Astrocyte (in vitro differentiated cells and primary cell): ENCODE data around the gene HOMER3. TPM values are rescaled to one million over a fixed set of nuclear protein-coding genes. Genes with fewer than 3 reads are reported as not detected.

Source experiments
- DNase-seq: peaks from one replicate; pipeline ENCODE4 v3.0.0-alpha.2; 2010; ENCODE audit warnings: low read depth
- FAIRE-seq: peaks from 2 replicates; lab custom pipeline; 2011; peaks lifted over from hg19 to GRCh38; lab: Jason Lieb, UNC
- H2AFZ ChIP-seq: 2 replicates; pipeline ENCODE4 v1.6.0; 2012; ENCODE audit warnings: low read depth, low read length, inconsistent platforms
- H3K27ac ChIP-seq: 2 replicates; pipeline ENCODE4 v1.5.1; 2011; ENCODE audit warnings: low read depth, low read length, inconsistent platforms
- H3K27me3 ChIP-seq: 2 replicates; pipeline ENCODE4 v1.6.0; 2011; ENCODE audit warnings: low read length, inconsistent platforms; ENCODE audit not compliant: insufficient read depth
- H3K36me3 ChIP-seq: 2 replicates; pipeline ENCODE4 v1.5.1; 2011; ENCODE audit warnings: low read length, inconsistent platforms; ENCODE audit not compliant: insufficient read depth
- H3K4me1 ChIP-seq: 2 replicates; pipeline ENCODE4 v1.5.1; 2011; ENCODE audit warnings: low read length, inconsistent platforms; ENCODE audit not compliant: insufficient read depth
- H3K4me2 ChIP-seq: 2 replicates; pipeline ENCODE4 v1.6.0; 2012; ENCODE audit warnings: low read length, inconsistent platforms
- H3K4me3 ChIP-seq: 2 replicates; pipeline ENCODE4 v1.5.1; 2011; ENCODE audit warnings: low read depth, mild to moderate bottlenecking, low read length, inconsistent platforms; ENCODE audit not compliant: insufficient read depth
- H3K79me2 ChIP-seq: 2 replicates; pipeline ENCODE4 v1.6.0; 2012; ENCODE audit warnings: mild to moderate bottlenecking, low read length, inconsistent platforms; ENCODE audit not compliant: insufficient read depth
- H3K9ac ChIP-seq: 2 replicates; pipeline ENCODE4 v1.6.0; 2012; ENCODE audit warnings: mild to moderate bottlenecking, low read length, inconsistent platforms
- H3K9me3 ChIP-seq: 2 replicates; pipeline ENCODE4 v1.5.1; 2012; ENCODE audit warnings: low read depth, mild to moderate bottlenecking, low read length, inconsistent platforms; ENCODE audit not compliant: insufficient read depth
- H4K20me1 ChIP-seq: 2 replicates; pipeline ENCODE4 v1.6.0; 2012; ENCODE audit warnings: low read length, inconsistent platforms; ENCODE audit not compliant: insufficient read depth
- H3K27ac Mint-ChIP-seq: one replicate; pipeline ENCODE4 v1.8.0; 2021; ENCODE audit warnings: mild to moderate bottlenecking, mixed read lengths; ENCODE audit not compliant: unreplicated experiment
- H3K27me3 Mint-ChIP-seq: one replicate; pipeline ENCODE4 v1.8.0; 2021; ENCODE audit warnings: low read depth, mixed read lengths; ENCODE audit not compliant: unreplicated experiment
- H3K36me3 Mint-ChIP-seq: one replicate; pipeline ENCODE4 v1.8.0; 2021; ENCODE audit warnings: low read depth, mixed read lengths; ENCODE audit not compliant: unreplicated experiment
- H3K4me1 Mint-ChIP-seq: one replicate; pipeline ENCODE4 v1.8.0; 2021; ENCODE audit warnings: low read depth, mixed read lengths; ENCODE audit not compliant: unreplicated experiment
- H3K4me3 Mint-ChIP-seq: one replicate; pipeline ENCODE4 v1.8.0; 2021; ENCODE audit warnings: mild to moderate bottlenecking, moderate library complexity, mixed read lengths; ENCODE audit not compliant: unreplicated experiment
- H3K9me3 Mint-ChIP-seq: one replicate; pipeline ENCODE4 v1.8.0; 2021; ENCODE audit warnings: mild to moderate bottlenecking, mixed read lengths; ENCODE audit not compliant: unreplicated experiment
- EZH2 ChIP-seq: IDR thresholded peaks from 2 replicates; pipeline ENCODE4 v1.6.1; 2012; ENCODE audit warnings: mild to moderate bottlenecking, low read length, inconsistent platforms; ENCODE audit not compliant: insufficient read depth
- total RNA-seq: library from RNA; stranded (reverse); gene quantifications from 2 replicates; pipeline ENCODE4 v1.2.1, GENCODE V29; 2021
- TF ChIP-seq, protein P1 (sequence below): IDR thresholded peaks from 2 replicates; pipeline ENCODE4 v1.5.1; 2011; ENCODE audit warnings: low read depth, mild to moderate bottlenecking, inconsistent platforms, low read length, moderate library complexity; ENCODE audit not compliant: insufficient read depth

The HOMER3 gene
- total RNA-seq, 1 donor from 2014 or later: 41.9 TPM

- Mint-ChIP-seq H3K27me3 (no peaks in the 10 kb centered on the region), H3K4me3 (no peak overlapping the region), H3K36me3 (peaks cover 10% of the 10 kb centered on the region), H3K27ac (no peak overlapping the region), H3K4me1 (peaks cover 2% of the 10 kb centered on the region), H3K9me3 (no peaks in the 10 kb centered on the region)
- no peaks in the 10 kb centered on the region for H3K79me2 ChIP-seq
- FAIRE-seq (no peak), DNase-seq (no peak)
- H3K27ac ChIP-seq: no peak overlapping the region
- no peaks in the 10 kb centered on the region for H3K9me3 ChIP-seq
- H4K20me1 ChIP-seq: peaks cover 62% of the 10 kb centered on the region
- TF ChIP-seq EZH2: no peak
- TF ChIP-seq, protein P1, sequence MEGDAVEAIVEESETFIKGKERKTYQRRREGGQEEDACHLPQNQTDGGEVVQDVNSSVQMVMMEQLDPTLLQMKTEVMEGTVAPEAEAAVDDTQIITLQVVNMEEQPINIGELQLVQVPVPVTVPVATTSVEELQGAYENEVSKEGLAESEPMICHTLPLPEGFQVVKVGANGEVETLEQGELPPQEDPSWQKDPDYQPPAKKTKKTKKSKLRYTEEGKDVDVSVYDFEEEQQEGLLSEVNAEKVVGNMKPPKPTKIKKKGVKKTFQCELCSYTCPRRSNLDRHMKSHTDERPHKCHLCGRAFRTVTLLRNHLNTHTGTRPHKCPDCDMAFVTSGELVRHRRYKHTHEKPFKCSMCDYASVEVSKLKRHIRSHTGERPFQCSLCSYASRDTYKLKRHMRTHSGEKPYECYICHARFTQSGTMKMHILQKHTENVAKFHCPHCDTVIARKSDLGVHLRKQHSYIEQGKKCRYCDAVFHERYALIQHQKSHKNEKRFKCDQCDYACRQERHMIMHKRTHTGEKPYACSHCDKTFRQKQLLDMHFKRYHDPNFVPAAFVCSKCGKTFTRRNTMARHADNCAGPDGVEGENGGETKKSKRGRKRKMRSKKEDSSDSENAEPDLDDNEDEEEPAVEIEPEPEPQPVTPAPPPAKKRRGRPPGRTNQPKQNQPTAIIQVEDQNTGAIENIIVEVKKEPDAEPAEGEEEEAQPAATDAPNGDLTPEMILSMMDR: no peak
- no peak overlapping the region for H3K4me2 ChIP-seq
- H3K4me1 ChIP-seq: no peaks in the 10 kb centered on the region
- H3K27me3 ChIP-seq: no peaks in the 10 kb centered on the region
- H2AFZ ChIP-seq: no peak overlapping the region
- no peak overlapping the region for H3K4me3 ChIP-seq
- no peaks in the 10 kb centered on the region for H3K36me3 ChIP-seq
- H3K9ac ChIP-seq: no peak overlapping the region
These were observed 40.1 kb downstream of the HOMER3 start for GRCh38 chr19:18900700-18901481.

DNA sequence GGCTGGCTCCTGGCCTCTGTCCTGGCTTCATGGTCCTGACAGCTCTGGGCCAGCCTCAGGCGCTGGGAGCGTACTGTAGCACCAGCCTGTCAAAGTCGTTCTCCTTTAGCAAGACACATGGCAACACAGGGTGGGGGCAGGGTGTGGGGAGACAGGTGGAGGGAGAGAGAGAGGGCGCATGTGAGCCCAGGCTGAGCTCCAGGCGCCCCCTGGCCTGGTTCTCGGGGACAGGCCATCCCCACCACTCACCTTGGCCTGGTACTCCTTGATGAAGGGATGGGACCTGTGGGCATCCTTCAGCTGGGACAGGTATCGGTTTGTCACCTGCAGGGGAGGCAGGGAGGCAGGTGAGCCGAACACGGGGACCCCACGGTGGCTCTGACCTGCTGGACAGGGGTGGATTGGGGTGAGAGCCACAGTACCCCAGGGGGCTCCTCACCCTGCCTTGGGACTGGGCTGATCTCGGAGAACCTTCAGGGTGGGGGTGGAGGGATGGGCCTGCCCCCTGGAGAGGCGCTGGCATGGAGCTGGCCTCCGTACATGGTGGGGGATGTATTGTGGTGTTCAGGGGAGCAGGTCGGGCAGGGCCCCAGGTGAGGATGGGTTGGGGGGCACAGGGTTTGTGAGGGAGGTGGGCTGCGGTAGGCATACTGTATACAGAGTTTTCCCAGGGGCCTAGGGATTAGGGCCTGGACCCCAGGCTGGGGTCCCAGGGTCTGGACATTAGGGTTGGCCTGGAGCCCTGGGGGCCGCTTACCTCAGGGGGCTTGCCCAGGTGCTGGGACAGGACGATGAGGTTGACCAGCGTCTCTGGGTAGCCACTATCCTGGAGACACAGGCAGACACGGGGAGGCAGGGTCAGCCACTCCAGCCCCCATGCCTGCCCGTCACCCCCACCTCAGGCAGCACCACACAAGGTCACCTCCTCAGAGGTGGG is 41.1 kb downstream of the HOMER3 start:
- Mint-ChIP-seq H3K4me3 (no peak overlapping the region), H3K36me3 (peaks cover 10% of the 10 kb centered on the region), H3K27me3 (no peaks in the 10 kb centered on the region), H3K9me3 (no peaks in the 10 kb centered on the region), H3K4me1 (peaks cover 2% of the 10 kb centered on the region), H3K27ac (no peak overlapping the region)
- Histone ChIP-seq H4K20me1 (peaks cover 52% of the 10 kb centered on the region), H3K79me2 (no peaks in the 10 kb centered on the region), H3K4me3 (no peak overlapping the region), H3K9me3 (no peaks in the 10 kb centered on the region), H3K4me1 (peaks cover 2% of the 10 kb centered on the region), H3K27me3 (peaks cover under 1% of the 10 kb centered on the region), H3K27ac (no peak overlapping the region), H3K4me2 (no peak overlapping the region), H3K9ac (no peak overlapping the region), H2AFZ (no peak overlapping the region), H3K36me3 (no peaks in the 10 kb centered on the region)
- DNase-seq (no peak), FAIRE-seq (no peak)
- TF ChIP-seq, protein P1: no peak
- TF ChIP-seq EZH2: no peak
